Measurements from ENCODE around the gene GNAQ.

DNA sequence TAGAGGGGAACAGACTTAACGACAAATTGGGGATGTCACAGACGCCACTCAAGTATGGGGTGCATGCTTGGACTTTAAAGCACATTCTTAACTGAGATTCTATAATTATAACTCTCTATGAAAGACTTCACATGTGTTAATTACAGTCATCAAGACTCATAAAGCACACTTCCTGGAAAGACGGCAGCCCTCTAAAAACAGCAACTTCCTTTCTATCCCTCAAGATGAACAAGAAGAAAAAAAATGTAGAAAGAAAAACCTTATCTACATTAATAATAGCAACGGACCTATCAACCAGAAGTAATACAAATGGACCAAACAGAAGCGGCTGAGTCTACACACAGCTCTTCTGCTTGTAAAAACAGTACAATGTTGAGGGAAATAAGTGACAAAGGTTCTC lies 21.2 kb downstream of the GNAQ start:
- TF ChIP-seq, protein P1, sequence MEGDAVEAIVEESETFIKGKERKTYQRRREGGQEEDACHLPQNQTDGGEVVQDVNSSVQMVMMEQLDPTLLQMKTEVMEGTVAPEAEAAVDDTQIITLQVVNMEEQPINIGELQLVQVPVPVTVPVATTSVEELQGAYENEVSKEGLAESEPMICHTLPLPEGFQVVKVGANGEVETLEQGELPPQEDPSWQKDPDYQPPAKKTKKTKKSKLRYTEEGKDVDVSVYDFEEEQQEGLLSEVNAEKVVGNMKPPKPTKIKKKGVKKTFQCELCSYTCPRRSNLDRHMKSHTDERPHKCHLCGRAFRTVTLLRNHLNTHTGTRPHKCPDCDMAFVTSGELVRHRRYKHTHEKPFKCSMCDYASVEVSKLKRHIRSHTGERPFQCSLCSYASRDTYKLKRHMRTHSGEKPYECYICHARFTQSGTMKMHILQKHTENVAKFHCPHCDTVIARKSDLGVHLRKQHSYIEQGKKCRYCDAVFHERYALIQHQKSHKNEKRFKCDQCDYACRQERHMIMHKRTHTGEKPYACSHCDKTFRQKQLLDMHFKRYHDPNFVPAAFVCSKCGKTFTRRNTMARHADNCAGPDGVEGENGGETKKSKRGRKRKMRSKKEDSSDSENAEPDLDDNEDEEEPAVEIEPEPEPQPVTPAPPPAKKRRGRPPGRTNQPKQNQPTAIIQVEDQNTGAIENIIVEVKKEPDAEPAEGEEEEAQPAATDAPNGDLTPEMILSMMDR (conservative IDR thresholded peaks at IDR 0.05 in 1 of 2, IDR thresholded peaks at IDR 0.05 in 1 of 2; ENCODE audit: low read depth in 1 of 2, low read length in 2 of 2) = no peak
- no peak for TF ChIP-seq EZH2 (IDR thresholded peaks at IDR 0.05; ENCODE audit: low read length, missing control alignments)

Data from fibroblast of lung (primary cell).